GM19043 (cell line): ENCODE results near the gene CYB5A.

Source experiments
- ATAC-seq: cut with Tn5 transposase; IDR thresholded peaks from one replicate; pipeline ENCODE4 v1.9.1; 2021; ENCODE audit warnings: low read depth; ENCODE audit not compliant: unreplicated experiment

CYB5A gene

GRCh38 chr18:74249181-74249968 lies 42.4 kb downstream of the CYB5A start:
- ATAC-seq: no peak

GRCh38 chr18:74248595-74248994 lies 43.2 kb downstream of the CYB5A start:
- peak; percentile 94 for ATAC-seq

- peak; percentile 33 for ATAC-seq
Observed at GRCh38 chr18:74248189-74248588, 43.6 kb downstream of the CYB5A start.

- ATAC-seq: no peak
Observed at GRCh38 chr18:74244554-74244953, 47.2 kb downstream of the CYB5A start.

GRCh38 chr18:74243127-74243526 lies 48.6 kb downstream of the CYB5A start:
- no peak for ATAC-seq

GRCh38 chr18:74242438-74243096 lies 49.2 kb downstream of the CYB5A start:
- no peak for ATAC-seq

GRCh38 chr18:74241970-74242369 lies 49.8 kb downstream of the CYB5A start:
- ATAC-seq: no peak

- no peak for ATAC-seq
Observed at GRCh38 chr18:74241426-74241825, 50.3 kb downstream of the CYB5A start.

- ATAC-seq: no peak
Observed at GRCh38 chr18:74239567-74239966, 52.2 kb downstream of the CYB5A start.

GRCh38 chr18:74234326-74235171 lies 57.2 kb downstream of the CYB5A start:
- no peak for ATAC-seq

GRCh38 chr18:74233933-74234325 lies 57.8 kb downstream of the CYB5A start:
- no peak for ATAC-seq

- no peak for ATAC-seq
Observed at GRCh38 chr18:74230922-74231714, 60.6 kb downstream of the CYB5A start.

- no peak for ATAC-seq
Observed at GRCh38 chr18:74229891-74230290, 61.9 kb downstream of the CYB5A start.

- no peak for ATAC-seq
Observed at GRCh38 chr18:74229005-74229404, 62.8 kb downstream of the CYB5A start.

- ATAC-seq: no peak
Observed at GRCh38 chr18:74228312-74228711, 63.5 kb downstream of the CYB5A start.

GRCh38 chr18:74226666-74227065 lies 65.1 kb downstream of the CYB5A start:
- no peak for ATAC-seq

GRCh38 chr18:74226156-74226555 lies 65.6 kb downstream of the CYB5A start:
- ATAC-seq: no peak

GRCh38 chr18:74225193-74225840 lies 66.4 kb downstream of the CYB5A start:
- ATAC-seq: no peak

- no peak for ATAC-seq
Observed at GRCh38 chr18:74222710-74223494, 68.9 kb downstream of the CYB5A start.
